Measurements from ENCODE around the gene GOLT1A. TPM values are rescaled to one million over a fixed set of nuclear protein-coding genes. Genes with fewer than 3 reads are reported as not detected.

The GOLT1A gene
- total and polyA plus RNA-seq, 2 donors (not counting 1 experiment from before 2014, with no cell fraction given): 0.50 TPM; not detected in 1

DNA sequence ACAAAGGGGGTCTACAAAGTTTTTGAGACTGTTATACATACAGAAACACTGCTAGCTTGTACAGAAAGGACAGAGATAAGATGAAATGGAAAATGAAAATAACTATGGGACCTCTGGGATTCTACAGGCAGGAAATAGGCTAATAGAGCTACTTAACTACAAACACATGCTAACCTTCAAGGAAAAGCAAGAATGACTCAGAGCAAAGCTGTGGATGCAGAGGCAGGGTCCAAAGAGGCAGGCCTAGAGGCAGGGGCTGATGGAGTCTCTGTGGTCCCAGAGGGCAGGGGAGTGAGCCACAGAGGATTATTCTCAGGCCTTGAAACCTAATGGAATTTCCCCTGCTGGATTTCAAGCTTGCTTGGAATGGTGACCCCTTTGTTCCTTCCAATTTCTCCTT is 18.7 kb upstream of the GOLT1A start:
- no peak overlapping the region for H3K4me2 ChIP-seq (ENCODE audit: extremely low read depth, insufficient read depth, low read length)
- H2AFZ ChIP-seq (ENCODE audit: low read length): no peak overlapping the region
- DNase-seq (ENCODE audit: low read depth in 2 of 2): peak; percentile 6 to 29
- H3K4me3 ChIP-seq (replicated peaks in 1 of 4; ENCODE audit: control extremely low read depth in 1 of 4, insufficient read depth in 1 of 4, low read depth in 3 of 4, low read length in 4 of 4): no peak overlapping the region
- H3K36me3 ChIP-seq (ENCODE audit: control insufficient read depth, insufficient read depth, low read length): no peaks in the 10 kb centered on the region
- H3K27me3 ChIP-seq (ENCODE audit: control insufficient read depth, insufficient read depth, low read length): no peaks in the 10 kb centered on the region
- H3K79me2 ChIP-seq (ENCODE audit: control insufficient read depth, insufficient read depth, low read length): no peaks in the 10 kb centered on the region
- no peaks in the 10 kb centered on the region for H3K9me3 ChIP-seq (ENCODE audit: control insufficient read depth, insufficient read depth, low read depth, low read length)
- no peak overlapping the region for H3K27ac ChIP-seq (ENCODE audit: insufficient read depth, low read length)
- no peak overlapping the region for H3K9ac ChIP-seq (ENCODE audit: insufficient read depth, low read length)
- H3K4me1 ChIP-seq (ENCODE audit: control insufficient read depth, extremely low read depth, insufficient read depth, low read length): no peaks in the 10 kb centered on the region
- TF ChIP-seq EZH2 (IDR thresholded peaks at IDR 0.05; ENCODE audit: low read length, missing control alignments): no peak
- no peaks in the 10 kb centered on the region for H4K20me1 ChIP-seq (ENCODE audit: control insufficient read depth, extremely low read depth, insufficient read depth, low read length)

DNA sequence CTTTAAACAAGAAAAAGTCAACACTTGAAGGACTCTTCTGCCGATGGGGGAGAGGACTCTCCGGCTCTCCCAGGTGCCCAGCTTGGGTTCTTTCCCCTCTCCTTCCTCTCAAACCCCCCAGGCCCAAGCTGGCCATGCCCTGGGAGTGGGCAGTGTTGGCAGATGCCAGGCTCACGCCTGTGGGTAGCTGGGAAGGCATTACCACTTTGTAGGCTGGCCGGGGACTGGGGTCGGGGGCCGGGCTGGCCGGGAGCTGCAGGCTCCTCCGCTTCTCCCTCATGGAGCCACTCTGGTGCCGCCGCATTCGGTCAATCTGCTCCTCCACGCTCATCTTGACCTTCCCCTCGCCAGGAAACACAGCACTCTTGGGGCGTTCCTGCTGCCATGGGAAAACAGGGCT is 16.4 kb upstream of the GOLT1A start:
- no peaks in the 10 kb centered on the region for H3K4me1 ChIP-seq (ENCODE audit: control insufficient read depth, extremely low read depth, insufficient read depth, low read length)
- H3K27me3 ChIP-seq (ENCODE audit: control insufficient read depth, insufficient read depth, low read length): no peaks in the 10 kb centered on the region
- no peak overlapping the region for H3K9ac ChIP-seq (ENCODE audit: insufficient read depth, low read length)
- no peak overlapping the region for H3K4me3 ChIP-seq (replicated peaks in 1 of 4; ENCODE audit: control extremely low read depth in 1 of 4, insufficient read depth in 1 of 4, low read depth in 3 of 4, low read length in 4 of 4)
- no peak overlapping the region for H3K4me2 ChIP-seq (ENCODE audit: extremely low read depth, insufficient read depth, low read length)
- H4K20me1 ChIP-seq (ENCODE audit: control insufficient read depth, extremely low read depth, insufficient read depth, low read length): no peaks in the 10 kb centered on the region
- H3K9me3 ChIP-seq (ENCODE audit: control insufficient read depth, insufficient read depth, low read depth, low read length): no peaks in the 10 kb centered on the region
- no peaks in the 10 kb centered on the region for H3K36me3 ChIP-seq (ENCODE audit: control insufficient read depth, insufficient read depth, low read length)
- H3K79me2 ChIP-seq (ENCODE audit: control insufficient read depth, insufficient read depth, low read length): no peaks in the 10 kb centered on the region
- TF ChIP-seq EZH2 (IDR thresholded peaks at IDR 0.05; ENCODE audit: low read length, missing control alignments): no peak
- TF ChIP-seq, protein P1, sequence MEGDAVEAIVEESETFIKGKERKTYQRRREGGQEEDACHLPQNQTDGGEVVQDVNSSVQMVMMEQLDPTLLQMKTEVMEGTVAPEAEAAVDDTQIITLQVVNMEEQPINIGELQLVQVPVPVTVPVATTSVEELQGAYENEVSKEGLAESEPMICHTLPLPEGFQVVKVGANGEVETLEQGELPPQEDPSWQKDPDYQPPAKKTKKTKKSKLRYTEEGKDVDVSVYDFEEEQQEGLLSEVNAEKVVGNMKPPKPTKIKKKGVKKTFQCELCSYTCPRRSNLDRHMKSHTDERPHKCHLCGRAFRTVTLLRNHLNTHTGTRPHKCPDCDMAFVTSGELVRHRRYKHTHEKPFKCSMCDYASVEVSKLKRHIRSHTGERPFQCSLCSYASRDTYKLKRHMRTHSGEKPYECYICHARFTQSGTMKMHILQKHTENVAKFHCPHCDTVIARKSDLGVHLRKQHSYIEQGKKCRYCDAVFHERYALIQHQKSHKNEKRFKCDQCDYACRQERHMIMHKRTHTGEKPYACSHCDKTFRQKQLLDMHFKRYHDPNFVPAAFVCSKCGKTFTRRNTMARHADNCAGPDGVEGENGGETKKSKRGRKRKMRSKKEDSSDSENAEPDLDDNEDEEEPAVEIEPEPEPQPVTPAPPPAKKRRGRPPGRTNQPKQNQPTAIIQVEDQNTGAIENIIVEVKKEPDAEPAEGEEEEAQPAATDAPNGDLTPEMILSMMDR (conservative IDR thresholded peaks at IDR 0.05 in 1 of 2, IDR thresholded peaks at IDR 0.05 in 1 of 2; ENCODE audit: low read depth in 1 of 2, low read length in 2 of 2): no peak
- H2AFZ ChIP-seq (ENCODE audit: low read length): no peak overlapping the region
- H3K27ac ChIP-seq (ENCODE audit: insufficient read depth, low read length): no peak overlapping the region
- DNase-seq (ENCODE audit: low read depth in 2 of 2): no peak

DNA sequence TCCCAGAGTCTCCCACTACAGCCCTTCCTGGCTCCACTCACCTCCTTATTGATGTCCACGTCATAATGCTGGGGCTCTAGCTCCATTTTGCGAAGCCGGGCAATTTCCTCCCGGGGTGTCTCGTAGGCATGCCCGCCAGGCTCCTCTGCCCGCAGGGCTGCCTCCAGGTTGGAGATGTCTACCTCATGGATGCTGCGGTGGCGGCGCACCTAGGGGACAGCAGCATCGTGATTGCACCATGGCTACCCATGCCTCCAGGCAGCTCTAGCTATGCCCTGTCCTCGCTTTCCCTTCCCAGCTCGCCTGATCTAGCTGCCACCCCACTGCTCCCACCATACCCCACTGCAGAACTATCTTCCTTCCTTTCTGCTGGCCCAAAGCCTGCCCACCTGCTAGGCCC is 15.1 kb upstream of the GOLT1A start:
- H3K9ac ChIP-seq (ENCODE audit: insufficient read depth, low read length): no peak overlapping the region
- TF ChIP-seq EZH2 (IDR thresholded peaks at IDR 0.05; ENCODE audit: low read length, missing control alignments): no peak
- TF ChIP-seq, protein P1 (conservative IDR thresholded peaks at IDR 0.05 in 1 of 2, IDR thresholded peaks at IDR 0.05 in 1 of 2; ENCODE audit: low read depth in 1 of 2, low read length in 2 of 2): no peak
- no peak overlapping the region for H3K4me3 ChIP-seq (replicated peaks in 1 of 4; ENCODE audit: control extremely low read depth in 1 of 4, insufficient read depth in 1 of 4, low read depth in 3 of 4, low read length in 4 of 4)
- no peaks in the 10 kb centered on the region for H3K79me2 ChIP-seq (ENCODE audit: control insufficient read depth, insufficient read depth, low read length)
- H3K27ac ChIP-seq (ENCODE audit: insufficient read depth, low read length): no peak overlapping the region
- no peaks in the 10 kb centered on the region for H3K9me3 ChIP-seq (ENCODE audit: control insufficient read depth, insufficient read depth, low read depth, low read length)
- DNase-seq (ENCODE audit: low read depth in 2 of 2): no peak
- no peaks in the 10 kb centered on the region for H4K20me1 ChIP-seq (ENCODE audit: control insufficient read depth, extremely low read depth, insufficient read depth, low read length)
- no peaks in the 10 kb centered on the region for H3K36me3 ChIP-seq (ENCODE audit: control insufficient read depth, insufficient read depth, low read length)
- H3K4me2 ChIP-seq (ENCODE audit: extremely low read depth, insufficient read depth, low read length): no peak overlapping the region
- H3K4me1 ChIP-seq (ENCODE audit: control insufficient read depth, extremely low read depth, insufficient read depth, low read length): no peaks in the 10 kb centered on the region
- H3K27me3 ChIP-seq (ENCODE audit: control insufficient read depth, insufficient read depth, low read length): no peaks in the 10 kb centered on the region
- H2AFZ ChIP-seq (ENCODE audit: low read length): no peak overlapping the region
